OCI-LY7 (cell line): ENCODE measurements around the gene AFF3.

Experiments
- CTCF ChIP-seq: fragments of 200-600 bp; sonication (generic); conservative IDR thresholded peaks from 2 replicates; pipeline ENCODE4 v1.5.1; 2014; ENCODE audit warnings: mild to moderate bottlenecking, antibody characterized with exemption, low read length, moderate library complexity, mixed read lengths
- EZH2phosphoT487 ChIP-seq: fragments of 200-600 bp; sonication (generic); IDR thresholded peaks from 2 replicates; pipeline ENCODE4 v1.6.1; 2018; ENCODE audit warnings: low read depth, borderline replicate concordance, mild to moderate bottlenecking, mixed run types, antibody characterized with exemption, low read length, moderate library complexity, mixed read lengths

GRCh38 chr2:100063459-100063953, 78.9 kb downstream of the AFF3 start:
- TF ChIP-seq CTCF (no peak), EZH2phosphoT487 (no peak)
